Measurements from ENCODE around the gene HOXC10.

GRCh38 chr12:53955776-53956250 is 29.1 kb upstream of the HOXC10 start:
- TF ChIP-seq POLR2AphosphoS5 (IDR thresholded peaks at IDR 0.05; ENCODE audit: low read depth, low read length) (no peak), POLR2A (IDR thresholded peaks at IDR 0.05; ENCODE audit: low read depth, low read length) (no peak), PAX5 (IDR thresholded peaks at IDR 0.05; ENCODE audit: insufficient read depth, low read length, severe bottlenecking) (no peak), TAF1 (IDR thresholded peaks at IDR 0.05; ENCODE audit: low read depth, low read length) (no peak), POU2F2 (IDR thresholded peaks at IDR 0.05; ENCODE audit: low read depth, low read length) (no peak), SPI1 (IDR thresholded peaks at IDR 0.05; ENCODE audit: low read depth, low read length) (no peak)

Data from GM12891 (cell line).